HAP-1 (cell line): Measurements from ENCODE around the gene ST6GAL1.
"Not testable (repeated sequence)": the region's sequence is repeated elsewhere in the genome, so short reads cannot be mapped to it uniquely, and the experiment has no call there.

ENCODE experiments used
- DNase-seq, 2 experiments: peaks; one replicate each; pipeline ENCODE4 v3.0.0-alpha.2; 2016 to 2020; ENCODE audit warnings: low spot score in 2 of 2
- H3K27me3 ChIP-seq: fragments of 250-450 bp; sonication (Bioruptor Pico); 2 replicates; pipeline ENCODE4 v1.5.1; 2020; ENCODE audit warnings: low read depth, mild to moderate bottlenecking, moderate library complexity
- H3K36me3 ChIP-seq: fragments of 250-450 bp; sonication (Bioruptor Pico); replicated peaks from 2 replicates; pipeline ENCODE4 v1.5.1; 2020; ENCODE audit warnings: mild to moderate bottlenecking
- H3K4me1 ChIP-seq: fragments of 250-450 bp; sonication (Bioruptor Pico); 2 replicates; pipeline ENCODE4 v1.5.1; 2020; ENCODE audit warnings: mild to moderate bottlenecking
- H3K4me3 ChIP-seq: fragments of 250-450 bp; sonication (Bioruptor Pico); 2 replicates; pipeline ENCODE4 v1.5.1; 2020; ENCODE audit warnings: mild to moderate bottlenecking, moderate library complexity
- H3K9me3 ChIP-seq: fragments of 250-450 bp; sonication (Bioruptor Pico); 2 replicates; pipeline ENCODE4 v1.5.1; 2020; ENCODE audit warnings: mild to moderate bottlenecking, moderate library complexity
- in situ Hi-C: fragments of 300-500 bp; cut with MboI; formaldehyde crosslinking; loops from 3 replicates; pipeline ENCODE4 v1.14.3; 2020; ENCODE audit warnings: low sequenced_read_pairs, inconsistent platforms, mixed read lengths

ST6GAL1 gene

DNA sequence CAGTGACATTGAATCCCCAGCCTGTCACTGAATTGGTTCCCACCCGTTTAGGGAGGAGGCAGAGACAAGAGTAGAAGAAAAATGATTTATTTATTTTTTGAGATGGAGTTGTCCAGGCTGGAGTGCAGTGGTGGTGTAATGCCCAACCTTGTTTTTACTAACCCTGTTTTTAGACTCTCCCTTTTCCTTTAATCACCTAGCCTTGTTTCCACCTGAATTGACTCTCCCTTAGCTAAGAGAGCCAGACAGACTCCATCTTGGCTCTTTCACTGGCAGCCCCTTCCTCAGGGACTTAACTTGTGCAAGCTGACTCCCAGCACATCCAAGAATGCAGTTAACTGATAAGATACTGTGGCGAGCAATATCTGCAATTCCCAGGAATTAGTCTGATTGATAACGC, 80.1 kb downstream of the ST6GAL1 start:
- H3K4me1 ChIP-seq, H3K4me3 ChIP-seq, H3K27me3 ChIP-seq, DNase-seq, in situ Hi-C loops, H3K9me3 ChIP-seq: not testable (repeated sequence)
- H3K36me3 ChIP-seq = peaks cover 14% of the 10 kb centered on the region

DNA sequence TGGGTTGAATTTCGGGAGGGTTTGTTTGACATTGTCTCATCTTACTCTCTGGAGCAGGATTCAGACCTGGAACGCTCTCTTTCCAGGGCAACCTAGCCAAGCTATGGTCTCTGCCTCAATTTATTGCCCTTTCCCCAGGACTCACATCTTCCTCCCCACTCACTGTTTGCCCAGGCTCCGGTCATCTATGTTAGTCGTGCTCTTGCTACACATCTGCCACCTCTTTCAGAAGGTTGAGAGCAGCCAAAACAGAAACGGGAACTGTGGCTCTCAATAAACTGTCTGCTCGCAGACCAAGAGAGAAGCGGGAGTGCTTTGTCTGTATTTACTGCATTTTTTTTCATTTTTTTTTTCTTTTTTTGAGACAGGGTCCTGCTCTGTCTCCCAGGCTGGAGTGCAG, 81.6 kb downstream of the ST6GAL1 start:
- H3K36me3 ChIP-seq = peaks cover 10% of the 10 kb centered on the region
- no peaks in the 10 kb centered on the region for H3K27me3 ChIP-seq
- H3K4me1 ChIP-seq = no peaks in the 10 kb centered on the region
- no peaks in the 10 kb centered on the region; the same call in 1 of the 2 replicates for H3K9me3 ChIP-seq
- in situ Hi-C loops = no loop called here
- H3K4me3 ChIP-seq = no peak overlapping the region
- no peak for DNase-seq

DNA sequence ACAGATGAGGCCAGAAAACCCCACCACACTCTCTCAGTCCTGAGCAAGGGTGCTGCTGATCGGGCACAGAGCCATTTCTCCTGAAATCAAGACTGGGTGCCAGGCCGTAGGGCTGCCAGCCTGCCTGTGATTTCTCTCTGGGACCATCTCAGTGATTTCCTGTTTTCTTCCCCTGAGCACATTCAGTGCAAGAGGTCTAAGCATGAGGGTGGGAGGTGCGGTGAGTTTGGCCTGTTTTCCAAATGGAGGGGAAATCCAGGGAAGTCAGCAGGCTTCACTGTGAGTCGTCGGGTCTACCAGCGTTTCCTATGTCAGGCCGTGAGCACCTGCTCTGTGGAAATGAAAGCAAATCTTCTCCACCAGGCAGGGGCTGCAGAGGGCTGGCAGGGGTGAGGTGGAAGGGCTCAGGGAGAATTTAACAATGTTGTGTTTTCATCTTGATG, 82.3 kb downstream of the ST6GAL1 start:
- peaks cover 10% of the 10 kb centered on the region for H3K36me3 ChIP-seq
- no peaks in the 10 kb centered on the region for H3K4me1 ChIP-seq
- in situ Hi-C loops = no loop called here
- no peak overlapping the region for H3K4me3 ChIP-seq
- H3K27me3 ChIP-seq = no peaks in the 10 kb centered on the region
- DNase-seq = no peak
- no peaks in the 10 kb centered on the region for H3K9me3 ChIP-seq

DNA sequence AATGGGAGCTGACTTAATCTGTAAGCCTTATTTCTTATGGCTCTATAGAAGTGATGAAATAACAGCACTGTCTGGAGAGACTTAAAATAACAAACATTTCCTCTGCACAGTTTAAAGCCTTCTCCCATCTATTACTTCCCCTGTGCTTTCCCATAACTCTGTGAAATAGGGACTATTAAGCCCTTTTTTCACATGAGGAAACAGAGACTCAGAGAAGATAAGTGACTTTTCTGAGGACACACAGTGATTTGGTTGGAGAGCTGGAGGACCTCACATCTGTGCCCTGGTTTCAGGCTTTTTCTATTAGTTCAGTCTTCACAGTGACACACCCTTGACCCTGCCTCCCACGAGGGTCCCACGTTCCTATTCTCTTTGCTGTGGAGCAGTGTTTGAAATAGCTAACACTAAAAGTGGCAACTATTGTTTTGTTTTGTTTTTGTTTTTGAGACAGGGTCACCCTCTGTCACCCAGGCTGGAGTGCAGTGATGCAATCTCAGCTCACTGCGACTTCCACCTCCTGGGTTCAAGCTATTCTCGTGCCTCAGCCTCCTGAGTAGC, 82.9 kb downstream of the ST6GAL1 start:
- no peaks in the 10 kb centered on the region for H3K9me3 ChIP-seq
- peaks cover 10% of the 10 kb centered on the region for H3K36me3 ChIP-seq
- no peak overlapping the region for H3K4me3 ChIP-seq
- no peaks in the 10 kb centered on the region for H3K27me3 ChIP-seq
- in situ Hi-C loops = no loop called here
- no peak for DNase-seq
- no peaks in the 10 kb centered on the region for H3K4me1 ChIP-seq

DNA sequence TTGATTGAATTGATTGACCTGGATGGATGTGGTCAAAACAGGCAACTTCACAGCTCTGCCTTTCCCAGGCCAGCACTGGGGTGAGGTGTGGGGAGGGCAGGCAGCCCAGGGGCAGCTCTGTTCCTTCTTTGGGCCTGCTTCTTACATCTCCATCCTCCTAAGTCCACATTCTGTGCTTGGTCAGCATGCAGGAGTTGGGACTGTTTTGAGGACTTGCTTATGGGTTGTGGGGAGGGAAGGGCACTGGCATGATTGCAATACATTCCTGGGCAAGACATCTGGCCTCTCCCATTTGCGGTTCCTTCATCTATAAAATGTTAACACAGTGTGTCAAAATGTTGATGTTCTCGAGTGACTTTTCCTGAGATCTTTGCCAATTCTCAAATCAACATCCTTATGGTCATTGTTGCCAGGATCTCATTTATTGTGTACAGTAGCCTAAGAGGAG, 84.1 kb downstream of the ST6GAL1 start:
- Histone ChIP-seq H3K27me3 (no peaks in the 10 kb centered on the region), H3K4me1 (no peaks in the 10 kb centered on the region), H3K4me3 (no peak overlapping the region), H3K36me3 (peaks cover 10% of the 10 kb centered on the region), H3K9me3 (no peaks in the 10 kb centered on the region)
- in situ Hi-C loops = no loop called here
- DNase-seq = no peak

GRCh38 chr3:187015903-187016638, 85.7 kb downstream of the ST6GAL1 start:
- Histone ChIP-seq H3K4me1 (no peaks in the 10 kb centered on the region), H3K4me3 (no peak overlapping the region), H3K27me3 (no peaks in the 10 kb centered on the region), H3K9me3 (no peaks in the 10 kb centered on the region), H3K36me3 (peaks cover 10% of the 10 kb centered on the region)
- in situ Hi-C loops = no loop called here
- no peak for DNase-seq

DNA sequence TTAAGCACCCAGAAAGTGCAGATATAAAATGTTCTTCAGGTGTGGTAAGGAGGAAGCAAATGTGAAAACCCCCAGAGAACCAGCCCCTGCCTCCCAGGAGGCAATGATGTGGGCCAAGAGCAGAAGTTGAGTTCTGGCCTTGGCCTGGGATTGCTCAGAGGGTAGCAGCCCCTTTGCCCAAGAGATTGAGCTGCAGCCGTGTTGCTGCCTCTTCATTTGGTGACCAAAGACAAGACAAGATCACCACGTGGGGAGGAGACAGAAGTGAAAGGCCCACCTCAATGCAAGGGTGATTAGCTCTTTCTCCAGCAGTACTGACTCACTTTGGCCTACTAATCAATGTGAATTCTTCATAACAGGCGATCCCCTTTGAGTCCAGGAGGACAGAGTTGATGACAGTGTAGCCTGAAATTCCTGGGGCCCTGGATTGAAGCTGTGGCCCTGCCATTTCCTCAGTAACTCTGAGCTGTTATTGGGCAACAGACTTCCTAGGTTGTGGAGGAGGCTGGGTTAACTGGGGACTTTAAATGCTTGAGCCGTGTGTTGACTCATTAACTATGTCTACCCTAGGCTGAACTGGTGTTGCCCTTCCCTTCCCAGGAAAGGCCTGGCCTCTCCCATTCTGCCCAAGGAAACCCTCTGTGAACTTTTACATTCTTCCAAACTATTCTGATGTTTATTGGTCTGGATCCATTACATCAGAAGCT, 86.5 kb downstream of the ST6GAL1 start:
- no peak overlapping the region for H3K4me3 ChIP-seq
- in situ Hi-C loops = no loop called here
- no peaks in the 10 kb centered on the region for H3K4me1 ChIP-seq
- H3K36me3 ChIP-seq = peaks cover 9% of the 10 kb centered on the region
- DNase-seq = no peak
- H3K27me3 ChIP-seq = no peaks in the 10 kb centered on the region
- no peaks in the 10 kb centered on the region for H3K9me3 ChIP-seq

GRCh38 chr3:187017511-187018230, 87.3 kb downstream of the ST6GAL1 start:
- no peaks in the 10 kb centered on the region for H3K4me1 ChIP-seq
- DNase-seq = no peak
- peaks cover 7% of the 10 kb centered on the region for H3K36me3 ChIP-seq
- H3K4me3 ChIP-seq = no peak overlapping the region
- H3K27me3 ChIP-seq = no peaks in the 10 kb centered on the region
- in situ Hi-C loops = no loop called here
- H3K9me3 ChIP-seq = no peaks in the 10 kb centered on the region

DNA sequence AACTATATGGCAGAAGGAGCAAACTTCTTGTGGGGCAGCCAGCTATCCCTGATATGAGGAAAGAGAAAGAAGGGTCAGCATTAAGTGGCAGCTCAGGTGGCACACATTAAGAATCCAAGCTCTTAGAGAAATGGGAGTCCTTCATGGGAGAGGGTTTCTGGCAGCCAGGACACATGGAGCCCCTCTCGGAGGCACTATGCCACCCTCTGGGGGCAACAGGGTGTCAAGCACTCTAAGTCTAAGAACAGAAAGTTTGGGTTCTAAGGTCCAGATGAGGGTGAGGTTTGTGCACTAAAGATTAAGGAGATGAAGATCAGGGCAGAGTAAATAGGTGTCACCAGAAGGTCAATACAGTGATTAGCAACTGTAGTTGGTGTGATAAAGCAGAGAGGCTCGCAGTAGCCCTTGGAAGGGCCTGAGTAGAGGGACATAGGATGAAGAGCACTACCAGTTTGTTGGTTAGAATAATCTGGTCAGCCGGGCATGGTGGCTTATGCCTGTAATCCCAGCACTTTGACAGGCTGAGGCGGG, 89.3 kb downstream of the ST6GAL1 start:
- H3K9me3 ChIP-seq = no peaks in the 10 kb centered on the region
- no peaks in the 10 kb centered on the region for H3K4me1 ChIP-seq
- no peak for DNase-seq
- no peak overlapping the region for H3K4me3 ChIP-seq
- H3K36me3 ChIP-seq = no peaks in the 10 kb centered on the region; the same call in 1 of the 2 replicates
- in situ Hi-C loops = no loop called here
- H3K27me3 ChIP-seq = no peaks in the 10 kb centered on the region

DNA sequence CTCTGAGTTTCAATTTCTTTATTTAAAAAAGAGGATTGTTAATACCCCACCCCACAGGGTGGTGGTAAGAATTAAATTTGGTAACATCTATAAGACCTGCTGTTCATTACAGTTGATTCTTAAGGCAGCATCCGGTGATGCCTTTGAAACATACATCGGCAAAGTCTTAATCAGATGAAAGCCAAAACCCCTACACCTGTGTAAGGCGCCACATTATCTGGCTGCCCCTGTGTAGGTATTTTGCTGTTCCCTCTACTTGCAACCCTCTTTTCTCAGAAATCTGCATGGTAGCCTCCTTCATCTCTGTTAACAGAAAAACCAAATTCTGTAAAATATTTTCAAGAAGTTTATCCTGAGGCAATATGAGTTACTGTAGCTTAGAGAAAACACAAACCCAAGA, 90.0 kb downstream of the ST6GAL1 start:
- H3K4me3 ChIP-seq = no peak overlapping the region
- in situ Hi-C loops = no loop called here
- H3K27me3 ChIP-seq = no peaks in the 10 kb centered on the region
- DNase-seq = no peak
- H3K4me1 ChIP-seq = no peaks in the 10 kb centered on the region
- no peaks in the 10 kb centered on the region; the same call in 1 of the 2 replicates for H3K36me3 ChIP-seq
- no peaks in the 10 kb centered on the region for H3K9me3 ChIP-seq

GRCh38 chr3:187021748-187022402, 91.5 kb downstream of the ST6GAL1 start:
- H3K9me3 ChIP-seq = no peaks in the 10 kb centered on the region
- no peaks in the 10 kb centered on the region for H3K4me1 ChIP-seq
- in situ Hi-C loops = no loop called here
- no peaks in the 10 kb centered on the region; the same call in 1 of the 2 replicates for H3K36me3 ChIP-seq
- H3K4me3 ChIP-seq = no peak overlapping the region
- DNase-seq = no peak
- H3K27me3 ChIP-seq = no peaks in the 10 kb centered on the region

- Histone ChIP-seq H3K27me3 (no peaks in the 10 kb centered on the region), H3K4me3 (no peak overlapping the region), H3K36me3 (no peaks in the 10 kb centered on the region; the same call in 1 of the 2 replicates), H3K4me1 (no peaks in the 10 kb centered on the region), H3K9me3 (no peaks in the 10 kb centered on the region)
- in situ Hi-C loops = no loop called here
- no peak for DNase-seq
These were observed 92.2 kb downstream of the ST6GAL1 start for GRCh38 chr3:187022403-187023029.

DNA sequence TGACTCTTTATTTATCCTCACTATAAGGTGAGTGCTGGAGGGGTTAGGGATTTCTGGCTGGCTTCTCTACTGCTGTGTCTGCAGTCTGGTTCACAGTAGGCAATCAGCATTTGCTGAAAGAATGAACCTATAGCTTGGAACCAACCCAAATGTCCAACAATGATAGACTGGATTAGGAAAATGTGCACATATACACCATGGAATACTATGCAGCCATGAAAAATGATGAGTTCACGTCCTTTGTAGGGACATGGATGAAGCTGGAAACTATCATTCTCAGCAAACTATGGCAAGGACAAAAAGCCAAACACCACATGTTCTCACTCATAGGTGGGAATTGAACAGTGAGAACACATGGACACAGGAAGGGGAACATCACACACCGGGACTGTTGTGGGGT, 93.0 kb downstream of the ST6GAL1 start:
- H3K36me3 ChIP-seq, H3K4me3 ChIP-seq, H3K9me3 ChIP-seq, H3K4me1 ChIP-seq, in situ Hi-C loops, H3K27me3 ChIP-seq, DNase-seq: not testable (repeated sequence)
